Fibroblast of lung (primary cell): ENCODE measurements around the gene WFDC2.

Experiments
- CTCF ChIP-seq, 2 donors: IDR thresholded peaks in 1 of 2; conservative IDR thresholded peaks in 1 of 2; 1 replicate in 1 of 2; 2 replicates in 1 of 2; pipeline ENCODE4 v1.5.1; 2011 to 2012; ENCODE audit warnings: low read length in 2 of 2, control low read depth in 1 of 2, inconsistent platforms in 1 of 2, low read depth in 1 of 2, mild to moderate bottlenecking in 1 of 2
- EZH2 ChIP-seq: IDR thresholded peaks from 2 replicates; pipeline ENCODE4 v1.5.1; 2012; ENCODE audit warnings: low read length, control low read depth, mild to moderate bottlenecking; ENCODE audit errors: missing control alignments

- TF ChIP-seq CTCF (conservative IDR thresholded peaks at IDR 0.05 in 1 of 2, IDR thresholded peaks at IDR 0.05 in 1 of 2; ENCODE audit: low read depth in 1 of 2, low read length in 2 of 2) (no peak), EZH2 (no peak)
These were observed 6.6 kb upstream of the WFDC2 start for GRCh38 chr20:45462711-45463509.
